Esophagus squamous epithelium (tissue), 4 donors: ENCODE data around the gene ASTN2.

Experiments
- POLR2A ChIP-seq, 4 donors: fragments of 450-650 bp; IDR thresholded peaks; one replicate each; pipeline ENCODE4 v1.6.1; 2017; ENCODE audit warnings: antibody characterized with exemption in 4 of 4, mild to moderate bottlenecking in 4 of 4, moderate library complexity in 3 of 4
- TF ChIP-seq, protein P1 (sequence below), 6 experiments: fragments of 450-650 bp in 4 of 6; fragments of 200-600 bp in 2 of 6; sonication (generic) in 2 of 6; IDR thresholded peaks; one replicate each; pipeline ENCODE4 v1.5.1; 2016 to 2019; ENCODE audit warnings: antibody characterized with exemption in 6 of 6, mild to moderate bottlenecking in 4 of 6, moderate library complexity in 4 of 6

- TF ChIP-seq, protein P1, sequence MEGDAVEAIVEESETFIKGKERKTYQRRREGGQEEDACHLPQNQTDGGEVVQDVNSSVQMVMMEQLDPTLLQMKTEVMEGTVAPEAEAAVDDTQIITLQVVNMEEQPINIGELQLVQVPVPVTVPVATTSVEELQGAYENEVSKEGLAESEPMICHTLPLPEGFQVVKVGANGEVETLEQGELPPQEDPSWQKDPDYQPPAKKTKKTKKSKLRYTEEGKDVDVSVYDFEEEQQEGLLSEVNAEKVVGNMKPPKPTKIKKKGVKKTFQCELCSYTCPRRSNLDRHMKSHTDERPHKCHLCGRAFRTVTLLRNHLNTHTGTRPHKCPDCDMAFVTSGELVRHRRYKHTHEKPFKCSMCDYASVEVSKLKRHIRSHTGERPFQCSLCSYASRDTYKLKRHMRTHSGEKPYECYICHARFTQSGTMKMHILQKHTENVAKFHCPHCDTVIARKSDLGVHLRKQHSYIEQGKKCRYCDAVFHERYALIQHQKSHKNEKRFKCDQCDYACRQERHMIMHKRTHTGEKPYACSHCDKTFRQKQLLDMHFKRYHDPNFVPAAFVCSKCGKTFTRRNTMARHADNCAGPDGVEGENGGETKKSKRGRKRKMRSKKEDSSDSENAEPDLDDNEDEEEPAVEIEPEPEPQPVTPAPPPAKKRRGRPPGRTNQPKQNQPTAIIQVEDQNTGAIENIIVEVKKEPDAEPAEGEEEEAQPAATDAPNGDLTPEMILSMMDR (IDR thresholded peaks at IDR 0.05), result no peak
- no peak for TF ChIP-seq POLR2A (IDR thresholded peaks at IDR 0.05)
Measured at GRCh38 chr9:117315236-117315635, 99.6 kb downstream of the ASTN2 start.
